ENCODE data around the gene PCBP3. TPM values are rescaled to one million over a fixed set of nuclear protein-coding genes. Genes with fewer than 3 reads are reported as not detected.
"Not testable (repeated sequence)": the region's sequence is repeated elsewhere in the genome, so short reads cannot be mapped to it uniquely, and the experiment has no call there.

PCBP3 gene
- total RNA-seq, 2 experiments from 2014 or later, result 12.2 to 13.2 TPM

DNA sequence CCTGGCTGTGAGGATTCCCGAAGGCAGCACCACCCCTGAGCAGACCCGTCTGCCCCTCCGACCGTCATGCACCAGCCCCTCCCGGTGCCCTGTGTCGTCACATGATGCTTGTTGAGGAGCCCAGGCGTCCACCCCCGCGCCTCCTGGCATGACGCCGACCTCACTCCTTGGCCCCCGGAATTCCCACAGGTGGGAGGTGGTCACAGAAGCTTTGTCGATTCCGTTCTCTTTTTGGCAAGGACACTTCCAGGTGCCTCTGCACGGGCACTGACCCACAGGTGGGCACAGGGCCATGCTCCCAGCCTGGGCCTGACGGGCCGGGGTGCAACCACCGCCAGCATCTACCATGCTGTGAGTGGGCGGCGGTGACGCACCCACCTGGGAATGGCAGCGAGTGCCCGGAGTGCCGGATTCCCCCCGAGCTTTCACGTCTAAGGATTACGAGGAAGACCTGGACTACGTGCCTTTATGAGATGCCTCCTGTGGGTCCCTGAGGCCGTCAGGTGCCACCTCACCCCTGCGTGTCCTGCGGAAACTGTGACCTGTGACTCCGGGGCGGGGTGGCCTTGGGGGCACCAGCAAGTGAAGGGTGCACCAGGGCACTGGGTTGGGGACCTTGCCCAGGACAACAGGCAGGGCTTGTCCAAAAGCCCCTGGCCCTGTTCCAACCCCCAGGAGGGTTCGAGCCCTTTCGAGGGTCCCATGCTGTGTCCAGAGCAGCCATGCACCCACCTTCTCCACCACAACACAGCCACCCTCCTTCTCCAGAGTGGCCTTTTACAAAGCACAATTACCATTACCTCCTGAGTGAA, 306.6 kb downstream of the PCBP3 start:
- ChIA-PET CTCF (no interaction called here), POLR2A (no interaction called here)
- Mint-ChIP-seq H3K36me3 (ENCODE audit: low read depth) (no peaks in the 10 kb centered on the region), H3K27ac (no peak overlapping the region), H3K27me3 (peaks cover 10% of the 10 kb centered on the region), H3K9me3 (ENCODE audit: low read depth) (no peaks in the 10 kb centered on the region), H3K4me1 (no peaks in the 10 kb centered on the region), H3K4me3 (no peak overlapping the region)
- no peak for ATAC-seq
- DNase-seq, result no peak
- intact Hi-C loops (cut with DNase I, micrococcal nuclease), result no loop called here

DNA sequence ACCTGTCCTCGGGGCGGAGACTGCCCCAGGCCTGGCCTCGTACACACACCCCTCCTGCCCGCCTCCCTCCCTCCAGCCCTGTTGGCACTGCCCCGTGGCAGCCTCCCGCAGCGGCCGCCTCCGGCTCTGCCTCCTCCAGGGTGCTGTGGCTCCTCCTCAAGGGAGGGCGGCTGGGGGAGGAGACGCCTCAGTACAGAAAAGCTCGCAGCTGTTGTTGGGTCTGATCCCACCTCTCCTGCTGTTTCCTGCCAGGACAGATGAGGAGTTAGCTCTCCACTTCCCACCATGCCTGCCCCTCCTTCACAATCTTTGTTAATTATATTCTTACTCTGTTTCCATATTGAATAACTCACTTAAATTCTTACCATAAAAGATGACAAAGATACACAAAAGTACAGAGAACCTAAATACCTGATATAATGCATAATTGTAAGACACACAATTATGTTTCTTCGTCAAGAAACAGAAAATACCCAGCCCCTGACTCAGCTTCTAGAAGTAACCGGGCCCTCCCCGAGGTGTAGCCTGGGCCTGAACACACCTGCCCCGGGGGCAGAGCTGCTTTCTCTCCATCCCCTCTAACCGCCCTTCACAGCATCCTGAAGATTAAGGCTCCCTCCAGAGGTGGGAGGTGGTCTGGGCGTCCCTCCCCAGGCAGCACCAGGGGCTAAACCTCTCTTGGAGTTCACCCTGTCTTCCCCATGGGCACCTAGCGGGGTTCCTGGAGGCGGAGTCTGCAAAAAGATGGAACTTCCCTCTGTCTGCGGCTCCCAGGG, 307.4 kb downstream of the PCBP3 start:
- H3K4me1 Mint-ChIP-seq, result no peaks in the 10 kb centered on the region
- intact Hi-C loops (cut with DNase I, micrococcal nuclease), result no loop called here
- no peak overlapping the region for H3K27ac Mint-ChIP-seq
- CTCF ChIA-PET, result no interaction called here
- no peaks in the 10 kb centered on the region for H3K36me3 Mint-ChIP-seq (ENCODE audit: low read depth)
- no peak overlapping the region for H3K4me3 Mint-ChIP-seq
- no peak for DNase-seq
- POLR2A ChIA-PET, result no interaction called here
- no peak for ATAC-seq
- no peaks in the 10 kb centered on the region for H3K9me3 Mint-ChIP-seq (ENCODE audit: low read depth)
- H3K27me3 Mint-ChIP-seq, result peaks cover 10% of the 10 kb centered on the region

DNA sequence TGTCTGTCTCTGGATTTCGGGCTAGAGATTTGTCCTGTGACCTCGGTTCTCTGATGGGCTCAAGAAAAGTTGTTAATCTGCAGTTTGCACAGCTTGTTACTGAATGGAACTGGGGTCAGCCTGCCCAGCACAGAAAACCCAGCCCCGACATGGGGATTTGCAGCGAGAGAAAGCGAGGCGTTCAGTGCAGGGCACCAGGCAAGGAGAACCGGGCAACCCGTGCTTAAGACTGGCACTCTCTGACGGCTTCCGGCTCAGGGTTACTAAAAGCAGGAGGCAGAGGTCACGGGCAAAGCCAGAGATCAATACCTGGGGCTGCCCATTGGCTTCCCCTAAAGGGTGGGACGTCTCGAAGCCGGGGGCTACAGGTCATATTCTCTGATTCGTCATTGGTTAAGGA, 308.2 kb downstream of the PCBP3 start:
- H3K27me3 Mint-ChIP-seq, result peaks cover 15% of the 10 kb centered on the region
- intact Hi-C loops (cut with DNase I, micrococcal nuclease), result no loop called here
- POLR2A ChIA-PET, result no interaction called here
- H3K27ac Mint-ChIP-seq, result no peak overlapping the region
- no peaks in the 10 kb centered on the region for H3K4me1 Mint-ChIP-seq
- CTCF ChIA-PET, result no interaction called here
- no peak overlapping the region for H3K4me3 Mint-ChIP-seq
- ATAC-seq (no peak), DNase-seq (no peak)
- H3K36me3 Mint-ChIP-seq (ENCODE audit: low read depth), result no peaks in the 10 kb centered on the region
- no peaks in the 10 kb centered on the region for H3K9me3 Mint-ChIP-seq (ENCODE audit: low read depth)

DNA sequence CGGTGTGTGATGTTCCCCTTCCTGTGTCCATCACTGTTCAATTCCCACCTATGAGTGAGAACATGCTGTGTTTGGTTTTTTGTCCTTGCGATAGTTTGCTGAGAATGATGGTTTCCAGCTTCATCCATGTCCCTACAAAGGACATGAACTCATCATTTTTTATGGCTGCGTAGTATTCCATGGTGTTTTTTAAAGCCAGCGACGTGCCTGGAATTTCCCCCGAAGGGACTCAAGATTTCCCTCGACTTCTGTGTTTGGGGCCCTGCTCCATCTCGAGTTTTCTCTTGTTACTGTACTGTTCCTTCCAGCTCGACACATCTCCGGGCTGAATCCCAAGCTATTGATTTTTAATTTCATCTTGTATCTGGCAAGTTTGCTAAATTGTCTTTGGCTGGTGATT, 309.0 kb downstream of the PCBP3 start:
- POLR2A ChIA-PET; DNase-seq; H3K27ac Mint-ChIP-seq; H3K4me3 Mint-ChIP-seq; H3K9me3 Mint-ChIP-seq (ENCODE audit: low read depth); H3K4me1 Mint-ChIP-seq; H3K36me3 Mint-ChIP-seq (ENCODE audit: low read depth); ATAC-seq; intact Hi-C loops (cut with DNase I, micrococcal nuclease); CTCF ChIA-PET: not testable (repeated sequence)
- H3K27me3 Mint-ChIP-seq, result peaks cover 15% of the 10 kb centered on the region

DNA sequence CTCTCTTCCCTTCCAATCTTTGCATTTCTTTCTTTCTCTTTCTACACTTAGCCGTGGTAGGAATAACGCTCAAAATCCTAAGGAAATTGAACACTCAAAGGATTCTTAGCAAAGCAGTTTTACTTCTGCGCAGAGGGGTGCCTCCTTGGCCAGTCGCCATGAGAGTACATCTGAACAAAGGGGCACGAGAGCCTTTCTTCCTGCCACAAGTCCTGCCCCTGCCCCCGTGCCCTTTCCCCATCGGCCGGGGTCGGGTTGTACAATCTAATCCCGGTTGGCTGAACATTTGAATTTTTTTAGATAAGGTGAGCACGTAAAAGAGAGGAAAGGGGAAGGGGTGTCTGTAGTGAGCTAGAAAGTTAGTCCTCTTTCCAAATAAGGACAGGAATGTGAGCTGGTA, 309.4 kb downstream of the PCBP3 start:
- H3K4me1 Mint-ChIP-seq, result no peaks in the 10 kb centered on the region
- H3K27ac Mint-ChIP-seq, result no peak overlapping the region
- ChIA-PET CTCF (interaction anchor here (0.5 kb wide), 1 partner anchor 574 kb away, joined by 3 read pairs; no protein-coding TSS in a partner anchor), POLR2A (no interaction called here)
- ATAC-seq (no peak), DNase-seq (no peak)
- intact Hi-C loops (cut with DNase I, micrococcal nuclease), result no loop called here
- H3K27me3 Mint-ChIP-seq, result peaks cover 15% of the 10 kb centered on the region
- H3K9me3 Mint-ChIP-seq (ENCODE audit: low read depth), result no peaks in the 10 kb centered on the region
- no peaks in the 10 kb centered on the region for H3K36me3 Mint-ChIP-seq (ENCODE audit: low read depth)
- no peak overlapping the region for H3K4me3 Mint-ChIP-seq

DNA sequence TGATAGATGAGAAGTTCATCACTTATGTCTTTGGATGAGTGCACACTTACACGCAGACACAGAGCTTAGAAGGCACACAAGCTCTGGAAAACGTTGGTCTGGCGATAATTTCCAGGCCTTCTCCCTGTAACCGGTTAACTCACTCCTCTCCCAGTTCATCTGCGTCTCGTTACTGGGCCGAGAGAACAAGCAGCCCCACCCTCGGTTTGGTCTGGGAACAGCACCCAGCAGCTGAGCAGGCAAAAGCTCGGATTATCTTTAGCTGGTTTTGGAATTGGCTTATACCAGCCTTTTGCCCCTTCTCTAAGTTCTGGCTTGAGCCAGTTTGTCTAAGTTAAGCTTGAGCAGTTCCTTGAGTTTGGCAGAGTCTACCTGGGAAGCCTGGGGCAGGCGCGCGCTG, 310.7 kb downstream of the PCBP3 start:
- Mint-ChIP-seq H3K4me1 (no peaks in the 10 kb centered on the region), H3K36me3 (ENCODE audit: low read depth) (no peaks in the 10 kb centered on the region), H3K27ac (no peak overlapping the region), H3K4me3 (no peak overlapping the region), H3K9me3 (ENCODE audit: low read depth) (no peaks in the 10 kb centered on the region), H3K27me3 (peaks cover 15% of the 10 kb centered on the region)
- DNase-seq (no peak), ATAC-seq (no peak)
- ChIA-PET CTCF (no interaction called here), POLR2A (no interaction called here)
- intact Hi-C loops (cut with DNase I, micrococcal nuclease), result no loop called here

DNA sequence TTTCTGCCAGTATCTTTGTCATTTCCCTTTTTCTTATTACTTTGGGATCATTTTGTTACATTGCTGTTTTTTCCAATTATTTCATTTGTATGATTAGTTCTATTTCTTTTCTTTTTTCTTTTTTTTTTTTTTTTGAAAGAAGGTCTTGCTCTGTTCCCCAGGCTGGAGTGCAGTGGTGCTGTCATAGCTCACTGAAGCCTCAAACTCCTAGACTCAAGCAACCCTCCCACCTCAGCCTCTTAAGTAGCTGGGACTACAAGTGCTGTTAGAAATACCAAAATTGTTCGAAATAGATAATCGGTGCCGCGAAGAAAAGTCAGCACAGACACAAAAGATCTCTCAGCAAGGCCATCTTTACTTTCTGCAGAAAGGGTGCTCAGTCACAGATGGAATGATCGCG, 311.4 kb downstream of the PCBP3 start:
- POLR2A ChIA-PET, result interaction anchor here (0.6 kb wide), 1 partner anchor 124 kb away, joined by 3 read pairs; no protein-coding TSS in a partner anchor
- CTCF ChIA-PET, result no interaction called here
- no peaks in the 10 kb centered on the region for H3K36me3 Mint-ChIP-seq (ENCODE audit: low read depth)
- no peak for DNase-seq
- intact Hi-C loops (cut with DNase I, micrococcal nuclease), result no loop called here
- H3K4me1 Mint-ChIP-seq, result no peaks in the 10 kb centered on the region
- H3K4me3 Mint-ChIP-seq, result no peak overlapping the region
- H3K27me3 Mint-ChIP-seq, result peaks cover 15% of the 10 kb centered on the region
- H3K27ac Mint-ChIP-seq, result no peak overlapping the region
- no peak for ATAC-seq
- H3K9me3 Mint-ChIP-seq (ENCODE audit: low read depth), result no peaks in the 10 kb centered on the region

DNA sequence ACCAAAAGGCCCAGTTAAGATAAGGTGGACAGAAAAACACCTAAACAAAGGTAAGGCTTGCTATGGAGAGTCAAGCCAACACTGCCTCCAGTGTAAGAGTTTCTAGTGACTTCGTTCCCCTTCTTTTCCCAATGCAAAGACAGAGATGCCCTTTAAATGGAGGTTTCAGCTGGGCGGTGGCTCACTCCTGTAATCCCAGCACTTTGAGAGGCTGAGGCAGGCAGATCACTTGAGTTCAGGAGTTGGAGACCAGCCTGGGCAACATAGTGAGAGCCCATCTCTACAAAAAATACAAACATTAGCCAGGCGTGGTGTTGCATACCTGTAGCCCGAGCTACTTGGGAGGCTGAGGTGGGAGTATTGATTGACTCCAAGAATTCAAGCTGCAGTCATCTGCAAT, 314.0 kb downstream of the PCBP3 start:
- CTCF ChIA-PET, result no interaction called here
- H3K4me3 Mint-ChIP-seq, result no peak overlapping the region
- peaks cover 13% of the 10 kb centered on the region for H3K27me3 Mint-ChIP-seq
- intact Hi-C loops (cut with DNase I, micrococcal nuclease), result no loop called here
- H3K4me1 Mint-ChIP-seq, result no peaks in the 10 kb centered on the region
- POLR2A ChIA-PET, result no interaction called here
- peaks cover 4% of the 10 kb centered on the region for H3K9me3 Mint-ChIP-seq (ENCODE audit: low read depth)
- DNase-seq (no peak), ATAC-seq (no peak)
- no peaks in the 10 kb centered on the region for H3K36me3 Mint-ChIP-seq (ENCODE audit: low read depth)
- H3K27ac Mint-ChIP-seq, result no peak overlapping the region

DNA sequence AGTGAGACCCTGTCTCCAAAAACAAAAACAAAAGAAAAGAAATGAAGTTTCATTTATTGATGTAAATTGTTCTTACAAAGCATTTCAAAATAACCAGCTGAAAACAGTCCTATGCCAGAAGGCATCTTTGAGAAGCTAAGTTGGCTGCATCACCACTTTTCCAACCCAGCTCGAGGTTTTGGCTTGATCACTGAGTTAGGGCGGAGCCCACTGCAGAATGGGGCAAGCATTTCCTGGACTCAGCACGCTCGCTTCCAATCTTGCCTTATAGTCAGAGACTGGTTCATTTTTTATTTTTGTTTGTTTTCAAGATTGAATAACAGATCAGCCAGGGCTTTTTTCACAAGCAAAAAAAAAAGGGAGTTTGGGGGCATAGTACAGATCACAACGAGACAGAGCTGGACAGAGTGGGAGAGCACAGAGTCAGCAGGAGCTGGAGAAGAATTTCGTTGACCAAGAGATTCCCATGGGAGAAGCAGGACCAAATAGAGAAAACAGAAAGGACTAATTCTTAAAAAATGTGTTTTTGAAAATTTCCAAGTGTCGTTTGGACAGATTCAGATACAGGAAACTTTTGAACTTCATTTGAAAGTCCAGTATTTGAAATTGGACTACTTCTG, 314.6 kb downstream of the PCBP3 start:
- DNase-seq (no peak), ATAC-seq (no peak)
- ChIA-PET CTCF (no interaction called here), POLR2A (no interaction called here)
- H3K27me3 Mint-ChIP-seq, result peaks cover 11% of the 10 kb centered on the region
- intact Hi-C loops (cut with DNase I, micrococcal nuclease), result no loop called here
- H3K4me1 Mint-ChIP-seq, result no peaks in the 10 kb centered on the region
- H3K9me3 Mint-ChIP-seq (ENCODE audit: low read depth), result peaks cover 4% of the 10 kb centered on the region
- H3K27ac Mint-ChIP-seq, result no peak overlapping the region
- no peaks in the 10 kb centered on the region for H3K36me3 Mint-ChIP-seq (ENCODE audit: low read depth)
- no peak overlapping the region for H3K4me3 Mint-ChIP-seq

DNA sequence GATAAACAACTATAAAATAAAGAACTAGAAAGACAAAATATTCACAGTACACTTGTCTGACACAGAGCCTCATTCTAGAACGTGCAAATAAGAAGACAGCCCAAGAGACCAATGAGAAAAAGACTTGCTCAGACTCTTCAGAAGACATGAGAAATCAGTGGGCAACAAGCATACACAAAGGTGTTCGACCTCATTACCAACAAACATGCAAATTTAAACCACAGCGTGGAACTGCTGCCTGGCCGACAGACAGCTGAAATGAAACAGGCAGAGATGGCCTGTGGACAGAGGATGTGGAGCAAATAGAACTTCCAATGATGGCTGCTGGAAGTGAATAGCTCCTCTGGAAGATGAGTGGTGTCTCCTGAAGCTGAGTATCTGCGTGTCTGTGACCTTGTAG, 315.7 kb downstream of the PCBP3 start:
- no peak for ATAC-seq
- no peaks in the 10 kb centered on the region for H3K4me1 Mint-ChIP-seq
- CTCF ChIA-PET, result no interaction called here
- intact Hi-C loops (cut with DNase I, micrococcal nuclease), result no loop called here
- POLR2A ChIA-PET, result no interaction called here
- peaks cover 11% of the 10 kb centered on the region for H3K27me3 Mint-ChIP-seq
- peaks cover 4% of the 10 kb centered on the region for H3K9me3 Mint-ChIP-seq (ENCODE audit: low read depth)
- no peaks in the 10 kb centered on the region for H3K36me3 Mint-ChIP-seq (ENCODE audit: low read depth)
- H3K27ac Mint-ChIP-seq, result no peak overlapping the region
- no peak overlapping the region for H3K4me3 Mint-ChIP-seq
- no peak for DNase-seq

DNA sequence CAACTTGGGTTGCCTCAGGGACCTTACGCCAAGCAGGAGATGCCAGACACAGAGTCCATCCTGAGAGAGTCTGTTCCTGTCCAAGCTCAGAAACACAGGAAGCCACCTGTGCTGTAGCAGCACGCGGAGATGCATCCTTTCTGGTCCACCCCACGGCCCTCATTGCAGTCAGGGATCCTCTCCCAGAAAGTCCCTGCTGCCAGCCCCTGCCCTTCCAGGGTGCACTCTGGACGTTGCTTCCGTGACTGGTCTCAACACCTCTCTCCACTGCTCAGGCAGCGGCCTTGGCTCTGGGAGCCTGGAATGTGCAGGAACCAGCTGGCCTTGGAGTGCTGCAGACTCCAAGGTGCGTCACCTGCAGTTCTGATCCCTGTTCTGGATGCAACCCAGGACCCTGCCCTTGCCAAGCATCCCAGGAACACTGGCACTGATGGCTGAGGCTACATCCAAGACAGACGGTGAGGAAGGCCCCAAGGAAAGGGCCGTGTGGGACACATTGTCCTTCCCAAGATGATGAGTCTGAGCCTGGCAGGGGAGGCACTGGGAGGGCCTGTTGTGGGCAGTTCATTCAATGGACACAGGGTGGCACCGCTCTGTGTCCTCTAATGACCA, 316.4 kb downstream of the PCBP3 start:
- ChIA-PET POLR2A (no interaction called here), CTCF (no interaction called here)
- Mint-ChIP-seq H3K4me3 (no peak overlapping the region), H3K27ac (no peak overlapping the region), H3K9me3 (ENCODE audit: low read depth) (peaks cover 4% of the 10 kb centered on the region), H3K27me3 (peaks cover 11% of the 10 kb centered on the region), H3K36me3 (ENCODE audit: low read depth) (no peaks in the 10 kb centered on the region), H3K4me1 (no peaks in the 10 kb centered on the region)
- ATAC-seq (no peak), DNase-seq (no peak)
- intact Hi-C loops (cut with DNase I, micrococcal nuclease), result no loop called here

DNA sequence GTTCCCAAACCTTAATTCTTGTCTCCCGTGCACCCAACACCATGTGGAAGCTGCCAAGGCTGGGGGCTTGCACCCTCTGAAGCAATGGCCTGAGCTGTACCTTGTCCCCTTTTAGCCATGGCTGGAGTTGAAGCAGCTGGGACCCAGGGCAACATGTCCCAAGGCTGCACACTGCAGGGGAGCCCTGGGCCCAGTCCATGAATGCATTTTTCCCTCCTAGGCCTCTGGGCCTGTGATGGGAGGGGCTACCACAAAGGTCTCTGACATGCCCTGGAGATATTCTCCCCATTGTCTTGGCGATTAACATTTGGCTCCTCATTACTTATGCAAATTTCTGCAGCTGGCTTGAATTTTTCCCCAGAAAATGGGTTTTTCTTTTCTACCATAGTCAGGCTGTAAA, 317.9 kb downstream of the PCBP3 start:
- H3K36me3 Mint-ChIP-seq (ENCODE audit: low read depth); DNase-seq; H3K9me3 Mint-ChIP-seq (ENCODE audit: low read depth); intact Hi-C loops (cut with DNase I, micrococcal nuclease); CTCF ChIA-PET; POLR2A ChIA-PET; ATAC-seq; H3K27me3 Mint-ChIP-seq; H3K4me3 Mint-ChIP-seq; H3K4me1 Mint-ChIP-seq; H3K27ac Mint-ChIP-seq: not testable (repeated sequence)
